HG02623 (cell line): ENCODE measurements around the gene TNC.

Experiments
- ATAC-seq: cut with Tn5 transposase; IDR thresholded peaks from one replicate; pipeline ENCODE4 v1.9.1; 2021; ENCODE audit warnings: moderate library complexity; ENCODE audit not compliant: unreplicated experiment

TNC gene

GRCh38 chr9:115117999-115118878 is at the start of gene TNC:
Gene TNC (minus strand): TSS chr9:115118157. CDS start chr9:115091018, 27,139 bp downstream.
- ATAC-seq, result no peak

GRCh38 chr9:115167175-115167574 is 49.2 kb upstream of the TNC start:
- ATAC-seq, result no peak

GRCh38 chr9:115165233-115165632 is 47.3 kb upstream of the TNC start:
- ATAC-seq, result no peak

- ATAC-seq, result no peak
Observed at GRCh38 chr9:115164511-115164974, 46.6 kb upstream of the TNC start.

DNA sequence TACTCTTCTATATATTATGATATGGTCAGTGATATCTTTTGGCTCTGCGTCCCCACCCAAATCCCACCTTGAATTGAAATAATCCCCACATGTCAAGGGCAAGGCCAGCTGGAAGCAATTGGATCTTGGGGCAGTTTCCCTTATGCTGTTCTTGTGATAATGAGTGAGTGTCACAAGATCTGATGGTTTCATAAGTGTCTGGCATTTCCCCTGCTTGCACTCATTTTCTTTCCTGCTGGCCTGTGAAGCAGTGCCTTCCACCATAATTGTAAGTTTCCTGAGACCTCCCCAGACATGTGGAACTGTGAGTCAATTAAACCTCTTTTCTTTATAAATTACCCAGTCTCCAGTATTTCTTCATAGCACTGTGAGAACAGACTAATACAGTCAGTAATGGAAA is 45.0 kb upstream of the TNC start:
- no peak for ATAC-seq

GRCh38 chr9:115161446-115161845 is 43.5 kb upstream of the TNC start:
- ATAC-seq, result no peak

GRCh38 chr9:115158661-115159481 is 40.9 kb upstream of the TNC start:
- no peak for ATAC-seq

GRCh38 chr9:115157245-115157674 is 39.3 kb upstream of the TNC start:
- ATAC-seq, result no peak

DNA sequence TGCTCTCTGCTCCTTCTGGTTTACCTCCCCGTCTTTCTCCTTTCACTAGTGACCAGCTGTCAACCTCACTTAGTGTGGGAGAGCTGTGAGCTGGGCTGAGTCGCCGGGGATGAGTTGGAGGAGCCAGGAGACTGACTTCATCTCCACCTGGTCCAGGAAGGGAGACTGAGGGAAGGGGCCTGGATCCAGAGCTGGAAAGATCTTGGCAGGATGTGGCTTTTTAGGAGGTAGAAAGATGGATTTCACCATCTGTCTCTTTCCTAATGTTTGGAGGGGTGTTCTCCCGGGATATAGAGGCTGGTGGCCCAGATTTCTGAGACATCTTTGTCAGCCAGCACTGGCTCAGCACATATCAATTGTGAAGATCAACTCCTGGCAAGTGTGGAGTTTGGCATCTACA is 37.1 kb upstream of the TNC start:
- no peak for ATAC-seq

- ATAC-seq, result no peak
Observed at GRCh38 chr9:115154617-115155016, 36.7 kb upstream of the TNC start.

GRCh38 chr9:115152281-115152820 is 34.4 kb upstream of the TNC start:
- ATAC-seq, result no peak

DNA sequence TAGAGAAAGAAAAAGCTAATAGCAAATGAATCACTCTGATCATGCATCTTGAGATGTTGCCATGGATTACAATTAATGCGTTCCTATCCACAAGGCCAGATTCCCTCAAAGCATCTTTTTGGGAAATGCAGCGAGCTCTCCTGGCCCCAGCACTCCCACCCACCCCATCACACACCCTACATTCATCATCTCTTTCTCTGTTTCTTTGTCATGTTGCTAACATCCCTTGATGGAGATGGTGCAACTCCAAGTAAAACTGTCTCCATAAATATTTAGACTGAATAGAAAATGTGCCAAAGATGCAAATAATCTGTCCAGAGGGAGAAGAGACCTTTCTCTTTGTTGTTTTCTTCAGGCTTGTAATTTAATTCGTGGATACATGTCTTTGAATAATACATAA is 30.8 kb upstream of the TNC start:
- ATAC-seq, result no peak

GRCh38 chr9:115146581-115147021 is 28.6 kb upstream of the TNC start:
- ATAC-seq, result no peak

- no peak for ATAC-seq
Observed at GRCh38 chr9:115144706-115145105, 26.7 kb upstream of the TNC start.

GRCh38 chr9:115143689-115144088 is 25.7 kb upstream of the TNC start:
- ATAC-seq, result no peak

- ATAC-seq, result no peak
Observed at GRCh38 chr9:115142517-115143270, 24.7 kb upstream of the TNC start.

DNA sequence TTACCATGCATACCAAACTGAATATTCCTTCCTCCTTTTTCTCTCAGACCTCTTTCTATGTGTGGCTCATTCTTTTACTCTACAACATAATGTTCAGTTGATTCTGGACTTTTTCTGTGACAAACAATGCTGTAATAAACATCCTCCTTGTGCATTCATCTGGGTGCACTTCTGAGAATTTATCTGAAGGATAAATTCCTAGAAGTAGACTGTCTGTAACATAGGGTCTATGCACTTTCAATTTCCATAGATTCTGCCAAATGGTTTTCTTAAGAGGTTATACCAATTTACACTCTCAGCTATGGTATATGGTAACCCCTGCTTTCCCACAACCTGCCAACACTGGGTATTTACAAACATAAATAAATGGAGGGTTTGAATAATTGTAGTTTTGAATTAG is 24.1 kb upstream of the TNC start:
- ATAC-seq, result no peak

GRCh38 chr9:115141612-115142011 is 23.7 kb upstream of the TNC start:
- no peak for ATAC-seq

DNA sequence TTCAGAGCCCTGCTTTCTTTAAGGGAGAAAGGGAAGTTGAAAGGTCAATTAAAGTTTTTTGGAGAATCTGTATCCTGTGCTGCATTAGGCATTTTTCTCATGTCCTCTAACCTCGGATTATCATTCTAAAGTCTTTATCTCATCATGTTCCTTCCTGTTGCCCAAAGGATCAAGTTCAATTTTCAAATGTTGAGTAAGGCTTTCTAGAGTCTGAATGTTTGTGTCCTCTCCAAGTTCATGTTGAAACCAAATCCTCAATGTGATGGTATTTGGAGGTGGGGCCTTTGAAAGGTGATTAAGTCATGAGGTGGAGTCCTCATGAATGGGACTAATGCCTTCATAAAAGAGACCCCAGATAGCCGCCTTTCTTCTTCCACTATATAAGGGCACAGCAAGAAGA is 20.2 kb upstream of the TNC start:
- no peak for ATAC-seq

GRCh38 chr9:115137526-115137925 is 19.6 kb upstream of the TNC start:
- no peak for ATAC-seq
